Uterus (tissue), 2 donors: ENCODE results near the gene TNFRSF25.

Experiments
- CTCF ChIP-seq, 4 experiments: fragments of 200-600 bp in 2 of 4; fragments of 450-650 bp in 2 of 4; sonication (generic) in 2 of 4; IDR thresholded peaks; one replicate each; pipeline ENCODE4 v1.5.1; 2016 to 2019; ENCODE audit warnings: antibody characterized with exemption in 4 of 4, mild to moderate bottlenecking in 2 of 4, moderate library complexity in 1 of 4
- POLR2A ChIP-seq, 2 donors: fragments of 450-650 bp; IDR thresholded peaks; one replicate each; pipeline ENCODE4 v1.6.1; 2016; ENCODE audit warnings: antibody characterized with exemption in 2 of 2, mild to moderate bottlenecking in 1 of 2, moderate library complexity in 1 of 2

- TF ChIP-seq CTCF (IDR thresholded peaks at IDR 0.05) (no peak), POLR2A (IDR thresholded peaks at IDR 0.05) (no peak)
Observed at GRCh38 chr1:6471970-6472368, 6.0 kb upstream of the TNFRSF25 start.
